ENCODE measurements around the gene COL1A1.
A peak's percentile ranks its signal among the peaks of the same experiment; 100 is the strongest.

GRCh38 chr17:50148226-50149090 is 53.0 kb downstream of the COL1A1 start:
- TF ChIP-seq, protein P1, sequence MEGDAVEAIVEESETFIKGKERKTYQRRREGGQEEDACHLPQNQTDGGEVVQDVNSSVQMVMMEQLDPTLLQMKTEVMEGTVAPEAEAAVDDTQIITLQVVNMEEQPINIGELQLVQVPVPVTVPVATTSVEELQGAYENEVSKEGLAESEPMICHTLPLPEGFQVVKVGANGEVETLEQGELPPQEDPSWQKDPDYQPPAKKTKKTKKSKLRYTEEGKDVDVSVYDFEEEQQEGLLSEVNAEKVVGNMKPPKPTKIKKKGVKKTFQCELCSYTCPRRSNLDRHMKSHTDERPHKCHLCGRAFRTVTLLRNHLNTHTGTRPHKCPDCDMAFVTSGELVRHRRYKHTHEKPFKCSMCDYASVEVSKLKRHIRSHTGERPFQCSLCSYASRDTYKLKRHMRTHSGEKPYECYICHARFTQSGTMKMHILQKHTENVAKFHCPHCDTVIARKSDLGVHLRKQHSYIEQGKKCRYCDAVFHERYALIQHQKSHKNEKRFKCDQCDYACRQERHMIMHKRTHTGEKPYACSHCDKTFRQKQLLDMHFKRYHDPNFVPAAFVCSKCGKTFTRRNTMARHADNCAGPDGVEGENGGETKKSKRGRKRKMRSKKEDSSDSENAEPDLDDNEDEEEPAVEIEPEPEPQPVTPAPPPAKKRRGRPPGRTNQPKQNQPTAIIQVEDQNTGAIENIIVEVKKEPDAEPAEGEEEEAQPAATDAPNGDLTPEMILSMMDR (IDR thresholded peaks at IDR 0.05): peak in 1 of 3 donors; percentile 12
- TF ChIP-seq EP300 (IDR thresholded peaks at IDR 0.05) (no peak), POLR2A (IDR thresholded peaks at IDR 0.05) (no peak)

Data from ovary (tissue), 3 donors.